Measurements from ENCODE around the gene HIVEP2.
A peak's percentile ranks its signal among the peaks of the same experiment; 100 is the strongest.
"Not testable (repeated sequence)": the region's sequence is repeated elsewhere in the genome, so short reads cannot be mapped to it uniquely, and the experiment has no call there.

Gene HIVEP2, protein sequence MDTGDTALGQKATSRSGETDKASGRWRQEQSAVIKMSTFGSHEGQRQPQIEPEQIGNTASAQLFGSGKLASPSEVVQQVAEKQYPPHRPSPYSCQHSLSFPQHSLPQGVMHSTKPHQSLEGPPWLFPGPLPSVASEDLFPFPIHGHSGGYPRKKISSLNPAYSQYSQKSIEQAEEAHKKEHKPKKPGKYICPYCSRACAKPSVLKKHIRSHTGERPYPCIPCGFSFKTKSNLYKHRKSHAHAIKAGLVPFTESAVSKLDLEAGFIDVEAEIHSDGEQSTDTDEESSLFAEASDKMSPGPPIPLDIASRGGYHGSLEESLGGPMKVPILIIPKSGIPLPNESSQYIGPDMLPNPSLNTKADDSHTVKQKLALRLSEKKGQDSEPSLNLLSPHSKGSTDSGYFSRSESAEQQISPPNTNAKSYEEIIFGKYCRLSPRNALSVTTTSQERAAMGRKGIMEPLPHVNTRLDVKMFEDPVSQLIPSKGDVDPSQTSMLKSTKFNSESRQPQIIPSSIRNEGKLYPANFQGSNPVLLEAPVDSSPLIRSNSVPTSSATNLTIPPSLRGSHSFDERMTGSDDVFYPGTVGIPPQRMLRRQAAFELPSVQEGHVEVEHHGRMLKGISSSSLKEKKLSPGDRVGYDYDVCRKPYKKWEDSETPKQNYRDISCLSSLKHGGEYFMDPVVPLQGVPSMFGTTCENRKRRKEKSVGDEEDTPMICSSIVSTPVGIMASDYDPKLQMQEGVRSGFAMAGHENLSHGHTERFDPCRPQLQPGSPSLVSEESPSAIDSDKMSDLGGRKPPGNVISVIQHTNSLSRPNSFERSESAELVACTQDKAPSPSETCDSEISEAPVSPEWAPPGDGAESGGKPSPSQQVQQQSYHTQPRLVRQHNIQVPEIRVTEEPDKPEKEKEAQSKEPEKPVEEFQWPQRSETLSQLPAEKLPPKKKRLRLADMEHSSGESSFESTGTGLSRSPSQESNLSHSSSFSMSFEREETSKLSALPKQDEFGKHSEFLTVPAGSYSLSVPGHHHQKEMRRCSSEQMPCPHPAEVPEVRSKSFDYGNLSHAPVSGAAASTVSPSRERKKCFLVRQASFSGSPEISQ (N-terminal part only)

DNA sequence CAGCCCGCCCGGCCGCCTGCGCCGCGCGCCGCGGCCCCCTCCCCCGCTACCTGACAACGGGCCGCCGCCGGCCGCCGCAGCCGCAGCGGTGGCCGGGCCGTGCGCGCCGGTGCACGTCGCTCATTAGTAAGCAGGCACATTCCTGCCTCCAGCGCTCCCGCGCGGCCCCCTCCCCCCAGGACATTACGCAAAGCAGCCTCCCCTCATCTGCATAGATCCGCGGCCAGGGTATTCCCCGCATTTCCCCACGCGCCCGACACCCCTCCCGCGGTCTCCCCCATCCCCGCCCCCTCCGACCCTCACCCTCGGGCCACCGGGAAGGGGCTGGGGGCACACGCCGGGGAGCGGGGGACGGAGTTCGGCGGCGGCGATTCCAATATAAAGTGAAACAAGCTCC, at the start of gene HIVEP2:
Gene HIVEP2, minus strand, starts transcription at position 128 of the 397 bp plus-strand sequence. CDS start 170,438 bp downstream, outside the sequence.
- peak; percentile 77 to 87 for DNase-seq (ENCODE audit: low read depth in 2 of 2)

- DNase-seq (ENCODE audit: low read depth in 2 of 2): no peak
These were observed 49.0 kb upstream of the HIVEP2 start for GRCh38 chr6:142993977-142994376.

- no peak for DNase-seq (ENCODE audit: low read depth in 2 of 2)
These were observed 42.5 kb upstream of the HIVEP2 start for GRCh38 chr6:142987490-142987889.

GRCh38 chr6:142985281-142985680, 40.3 kb upstream of the HIVEP2 start:
- DNase-seq (ENCODE audit: low read depth in 2 of 2): no peak

DNA sequence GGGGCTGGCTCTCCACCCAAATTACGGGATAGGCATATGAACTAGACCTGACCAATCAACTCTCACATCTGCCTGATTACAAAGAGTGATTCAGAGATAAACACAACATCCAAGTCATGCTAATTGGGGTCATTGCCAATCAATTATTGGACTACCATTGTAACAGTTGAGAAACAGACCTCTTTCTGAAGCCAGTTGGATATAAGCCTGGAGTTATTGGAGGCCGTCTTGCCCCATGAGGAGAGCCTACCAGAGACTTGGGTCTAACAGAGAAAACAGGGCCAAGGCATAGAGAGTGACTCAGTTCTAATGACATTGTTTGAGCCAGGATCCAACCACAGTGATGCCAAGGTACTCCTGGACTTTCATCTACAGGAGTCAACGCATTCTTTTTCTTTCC, 39.4 kb upstream of the HIVEP2 start:
- no peak for DNase-seq (ENCODE audit: low read depth in 2 of 2)

DNA sequence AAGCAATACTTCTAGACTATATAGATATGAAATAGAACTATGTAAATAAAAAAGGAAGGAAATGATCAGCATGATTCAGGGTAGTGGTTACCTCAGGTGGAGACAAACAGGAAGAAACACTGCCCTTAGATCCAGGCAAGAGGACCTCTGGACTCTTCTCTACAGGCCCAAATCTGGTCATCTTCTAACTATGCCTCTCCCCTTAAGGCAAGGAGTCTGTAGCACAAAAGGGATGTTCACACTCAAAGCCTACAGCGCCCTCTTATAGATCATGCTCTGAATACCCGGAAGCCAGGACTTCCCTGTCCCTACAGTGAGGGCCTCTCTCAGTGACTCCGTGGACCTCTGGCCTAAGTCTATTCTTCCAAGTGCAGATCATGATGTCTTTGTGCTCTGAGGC, 30.4 kb upstream of the HIVEP2 start:
- DNase-seq (ENCODE audit: low read depth in 2 of 2): no peak

DNA sequence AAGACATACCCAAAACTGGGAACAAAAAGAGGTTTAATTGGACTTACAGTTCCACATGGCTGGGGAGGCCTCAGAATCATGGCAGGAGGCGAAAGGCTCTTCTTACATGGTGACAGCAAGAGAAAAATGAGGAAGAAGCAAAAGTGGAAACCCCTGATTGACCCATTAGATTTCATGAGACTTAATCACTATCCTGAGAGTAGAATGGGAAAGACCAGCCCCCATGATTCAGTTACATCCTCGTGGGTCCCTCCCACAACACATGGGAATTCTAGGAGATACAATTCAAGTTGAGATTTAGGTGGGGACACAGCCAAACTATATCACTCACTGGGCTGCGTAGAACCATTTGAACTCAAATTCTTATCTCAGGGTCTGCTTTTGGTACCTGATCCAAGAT, 26.0 kb upstream of the HIVEP2 start:
- DNase-seq (ENCODE audit: low read depth in 2 of 2): not testable (repeated sequence)

DNA sequence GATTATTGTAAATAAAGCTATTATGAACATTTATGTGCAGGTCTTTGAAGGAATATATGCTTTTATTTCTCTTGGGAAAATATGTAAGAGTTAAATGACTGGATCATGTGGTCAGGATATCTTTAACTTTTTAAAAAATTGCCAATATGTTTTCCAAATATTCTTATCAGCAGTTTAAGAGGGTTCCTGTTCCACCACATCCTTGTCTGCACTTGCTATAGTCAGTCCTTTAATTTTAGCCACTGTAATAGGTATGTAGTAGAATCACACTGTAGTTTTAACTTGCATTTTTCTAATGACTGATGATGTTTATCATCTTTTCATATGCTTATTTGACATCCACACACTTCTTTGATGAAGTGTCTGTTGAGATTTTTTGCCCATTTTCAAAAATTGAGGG, 23.6 kb upstream of the HIVEP2 start:
- DNase-seq (ENCODE audit: low read depth in 2 of 2): no peak

DNA sequence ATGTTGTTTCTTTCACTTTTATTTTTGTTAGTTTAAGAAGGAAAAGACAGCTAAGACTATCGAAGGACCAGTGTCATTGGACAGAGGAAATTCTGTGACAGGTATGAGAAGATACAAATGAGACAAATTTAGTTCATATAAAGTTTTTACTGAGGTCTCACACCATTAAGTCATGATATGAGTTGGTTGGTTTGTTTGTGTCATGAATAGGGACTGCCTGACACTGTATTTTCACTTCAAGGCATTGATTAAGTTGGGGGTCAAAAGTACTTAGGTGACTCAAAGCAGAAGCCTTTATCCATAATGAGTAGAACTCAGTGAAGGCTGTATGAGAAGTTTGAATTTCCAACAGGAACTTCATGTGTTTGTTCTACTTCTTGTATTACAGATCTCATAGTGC, 21.3 kb upstream of the HIVEP2 start:
- no peak for DNase-seq (ENCODE audit: low read depth in 2 of 2)

GRCh38 chr6:142965164-142965563, 20.2 kb upstream of the HIVEP2 start:
- DNase-seq (ENCODE audit: low read depth in 2 of 2): no peak

- no peak for DNase-seq (ENCODE audit: low read depth in 2 of 2)
These were observed 15.1 kb upstream of the HIVEP2 start for GRCh38 chr6:142960098-142960497.

- no peak for DNase-seq (ENCODE audit: low read depth in 2 of 2)
These were observed 13.4 kb upstream of the HIVEP2 start for GRCh38 chr6:142958343-142958742.

DNA sequence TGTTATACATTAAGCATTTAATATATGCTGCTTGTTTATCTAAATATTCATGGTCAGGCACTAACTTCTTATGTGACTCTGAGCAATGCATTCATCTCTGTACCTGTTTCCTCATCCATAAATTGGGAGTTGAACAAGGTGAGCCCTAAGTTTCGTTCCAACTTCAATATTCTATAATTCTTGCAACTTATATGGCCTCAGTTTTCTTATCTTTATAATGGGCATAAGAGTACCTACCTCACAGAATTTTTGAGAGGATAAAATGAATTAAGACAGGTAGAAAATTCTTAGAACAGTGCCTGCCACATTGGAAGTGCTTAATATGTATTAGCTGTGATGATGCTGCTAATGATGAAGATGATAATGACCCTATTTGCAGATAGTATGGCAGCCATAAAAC, 11.8 kb upstream of the HIVEP2 start:
- no peak for DNase-seq (ENCODE audit: low read depth in 2 of 2)

GRCh38 chr6:142954844-142955243, 9.9 kb upstream of the HIVEP2 start:
- DNase-seq (ENCODE audit: low read depth in 2 of 2): no peak

GRCh38 chr6:142953373-142954273, 8.6 kb upstream of the HIVEP2 start:
- no peak for DNase-seq (ENCODE audit: low read depth in 2 of 2)

- no peak for DNase-seq (ENCODE audit: low read depth in 2 of 2)
These were observed 7.6 kb upstream of the HIVEP2 start for GRCh38 chr6:142952614-142953013.

DNA sequence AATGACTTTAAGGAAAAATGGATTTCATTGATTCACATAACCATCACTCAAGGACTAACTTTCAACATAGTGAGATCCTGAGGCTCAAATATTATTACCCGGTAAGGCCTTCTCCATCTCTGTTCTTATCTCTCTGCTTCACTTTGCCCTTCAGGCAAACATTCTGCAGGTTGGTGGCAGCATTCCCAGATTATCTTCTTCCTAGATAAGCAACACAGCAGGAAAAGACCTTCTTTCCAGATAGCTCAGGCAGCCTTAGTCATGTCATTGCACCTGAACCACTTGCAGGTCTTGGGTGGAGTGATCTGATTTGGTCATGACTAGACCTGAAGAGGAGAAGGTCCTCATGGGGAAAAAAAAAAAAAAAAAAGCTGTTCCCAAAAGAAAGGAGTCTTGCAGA, 5.3 kb upstream of the HIVEP2 start:
- no peak for DNase-seq (ENCODE audit: low read depth in 2 of 2)

DNA sequence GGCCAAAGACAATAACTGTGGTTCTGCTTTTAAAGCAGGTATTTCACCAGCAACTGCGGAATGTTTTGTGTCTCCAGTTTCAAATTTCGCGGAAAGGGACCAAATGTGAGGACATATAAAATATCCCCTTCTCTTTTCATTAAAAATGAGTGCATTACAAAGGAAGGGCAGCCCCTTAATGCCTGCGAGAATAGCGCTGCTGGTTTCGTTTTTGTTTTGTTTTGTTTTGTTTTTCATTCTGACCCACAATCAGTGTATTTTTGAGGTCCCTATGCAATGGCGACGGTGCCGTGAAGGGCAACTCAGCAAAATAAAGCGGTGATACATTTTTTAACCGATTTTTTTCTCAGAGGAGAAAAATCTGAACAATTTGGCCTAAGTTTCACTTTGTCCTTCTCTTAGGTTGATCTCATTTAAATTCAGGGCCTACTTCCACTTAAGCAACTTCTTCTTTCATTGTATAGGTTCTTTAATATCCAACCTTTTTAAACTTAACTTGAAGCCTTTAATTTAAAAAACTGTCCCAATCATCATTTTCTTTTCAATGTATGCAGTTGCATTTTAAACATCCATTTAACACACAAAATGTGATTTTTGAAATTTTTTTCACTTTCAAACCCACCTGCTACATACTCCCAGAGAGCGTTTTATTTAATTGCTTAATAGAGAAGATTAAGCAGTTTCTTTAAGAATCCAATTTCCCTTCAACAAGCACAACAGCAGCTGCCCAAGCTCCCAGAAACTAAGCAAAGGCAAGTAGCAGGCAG, 2.9 kb upstream of the HIVEP2 start:
- DNase-seq (ENCODE audit: low read depth in 2 of 2): peak in 1 of 2 donors; percentile 19

DNA sequence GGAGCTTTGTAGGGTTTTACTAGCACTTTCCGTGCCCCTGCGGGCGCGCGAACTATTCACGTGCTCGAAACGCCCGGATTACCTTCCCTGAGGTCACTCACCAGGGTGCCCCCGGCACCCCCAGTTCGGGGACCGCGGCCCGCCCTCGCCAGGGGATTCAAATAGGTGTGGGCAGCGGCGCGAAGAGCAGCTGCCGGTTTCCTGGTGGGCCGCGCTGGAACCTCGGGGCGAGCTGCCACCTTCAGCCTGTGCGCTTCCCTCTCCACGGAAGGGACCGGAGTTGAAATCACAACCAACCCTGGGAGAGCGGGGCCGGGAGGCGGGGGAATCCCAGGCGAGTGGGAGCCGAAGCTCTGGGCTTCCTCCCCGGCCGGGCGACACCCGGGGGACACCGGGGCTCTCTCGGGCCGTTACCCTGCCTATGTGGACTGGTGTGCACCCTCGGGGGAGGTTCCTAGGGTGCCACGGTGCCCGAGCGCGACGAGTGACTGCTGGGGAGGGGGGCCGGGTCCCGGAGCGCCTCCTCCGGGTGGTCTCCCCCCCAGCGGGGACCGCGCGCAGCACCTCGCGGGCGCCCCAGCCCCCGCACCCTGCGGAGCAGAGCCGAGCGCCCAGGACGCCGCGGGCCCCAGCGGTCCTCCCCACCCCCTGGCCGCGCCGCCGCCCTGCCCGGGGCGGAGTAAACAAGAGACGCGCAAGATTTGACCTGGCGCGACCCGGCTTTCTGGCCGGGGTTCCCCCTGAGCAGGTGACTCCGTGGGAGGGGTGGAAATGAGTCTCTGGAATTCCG, 2.1 kb upstream of the HIVEP2 start:
- DNase-seq (ENCODE audit: low read depth in 2 of 2): peak; percentile 60 to 76
